ENCODE data around the gene DISP3.

DNA sequence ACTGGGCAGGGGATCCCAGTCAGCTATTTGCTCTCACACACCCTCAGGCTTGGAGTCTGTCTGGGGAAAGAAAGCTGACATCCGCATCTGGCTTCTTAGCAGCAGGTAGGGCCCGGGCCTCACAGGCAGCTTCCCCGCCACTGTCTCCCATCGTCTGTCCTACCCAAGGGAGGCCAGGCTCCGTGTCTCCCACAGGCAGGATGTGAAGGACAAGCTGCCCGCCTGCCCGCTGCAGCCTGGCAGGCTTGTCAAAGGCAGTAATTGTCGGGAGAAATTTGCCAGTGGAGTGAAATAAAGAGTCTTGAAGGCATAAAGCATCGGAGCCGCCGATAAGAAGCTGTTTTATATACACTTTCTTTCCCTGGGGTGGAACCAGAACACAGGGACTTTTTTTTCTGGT is 44.0 kb upstream of the DISP3 start:
- TF ChIP-seq CTCF (IDR thresholded peaks at IDR 0.05; ENCODE audit: low read depth, low read length, poor library complexity, severe bottlenecking) (no peak), EZH2phosphoT487 (IDR thresholded peaks at IDR 0.05; ENCODE audit: borderline replicate concordance, low read length) (no peak)

Measured in DOHH2 (cell line).